ENCODE measurements around the gene ATP8A1.

DNA sequence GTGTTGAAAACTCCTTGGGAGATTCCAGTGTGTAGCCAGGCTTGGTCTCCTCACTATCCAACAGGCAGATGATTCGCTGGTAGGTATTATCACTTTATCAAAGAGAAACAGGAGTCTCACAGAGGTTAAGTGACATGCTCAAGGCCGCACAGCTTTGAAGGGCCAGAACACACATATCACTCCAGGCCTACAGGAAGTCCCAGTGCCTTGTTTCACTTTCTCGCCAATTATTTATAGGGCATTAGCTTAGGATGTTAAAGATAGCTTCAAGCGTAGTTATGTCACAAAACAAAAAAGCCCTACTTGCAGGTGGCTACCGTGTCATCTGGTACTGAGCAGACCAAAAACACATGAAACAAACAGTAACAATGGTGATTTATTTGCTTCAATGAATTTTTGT, 13.2 kb downstream of the ATP8A1 start:
- TF ChIP-seq, protein P1, sequence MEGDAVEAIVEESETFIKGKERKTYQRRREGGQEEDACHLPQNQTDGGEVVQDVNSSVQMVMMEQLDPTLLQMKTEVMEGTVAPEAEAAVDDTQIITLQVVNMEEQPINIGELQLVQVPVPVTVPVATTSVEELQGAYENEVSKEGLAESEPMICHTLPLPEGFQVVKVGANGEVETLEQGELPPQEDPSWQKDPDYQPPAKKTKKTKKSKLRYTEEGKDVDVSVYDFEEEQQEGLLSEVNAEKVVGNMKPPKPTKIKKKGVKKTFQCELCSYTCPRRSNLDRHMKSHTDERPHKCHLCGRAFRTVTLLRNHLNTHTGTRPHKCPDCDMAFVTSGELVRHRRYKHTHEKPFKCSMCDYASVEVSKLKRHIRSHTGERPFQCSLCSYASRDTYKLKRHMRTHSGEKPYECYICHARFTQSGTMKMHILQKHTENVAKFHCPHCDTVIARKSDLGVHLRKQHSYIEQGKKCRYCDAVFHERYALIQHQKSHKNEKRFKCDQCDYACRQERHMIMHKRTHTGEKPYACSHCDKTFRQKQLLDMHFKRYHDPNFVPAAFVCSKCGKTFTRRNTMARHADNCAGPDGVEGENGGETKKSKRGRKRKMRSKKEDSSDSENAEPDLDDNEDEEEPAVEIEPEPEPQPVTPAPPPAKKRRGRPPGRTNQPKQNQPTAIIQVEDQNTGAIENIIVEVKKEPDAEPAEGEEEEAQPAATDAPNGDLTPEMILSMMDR (IDR thresholded peaks at IDR 0.05; ENCODE audit: low read depth, low read length), result no peak
- no peak for TF ChIP-seq EZH2phosphoT487 (IDR thresholded peaks at IDR 0.05; ENCODE audit: low read depth)

All from OCI-LY3 (cell line).